KMS-11 (cell line): Measurements from ENCODE around the gene DISC1.

ENCODE experiments used
- H2AFZ ChIP-seq: fragments of 200-600 bp; sonication (generic); 2 replicates; pipeline ENCODE4 v1.6.1; 2016; ENCODE audit warnings: antibody characterized with exemption, mixed run types, low read depth
- H3K27ac ChIP-seq: fragments of 200-600 bp; sonication (generic); 2 replicates; pipeline ENCODE4 v1.6.1; 2016; ENCODE audit warnings: mild to moderate bottlenecking, mixed run types
- H3K27me3 ChIP-seq: fragments of 200-600 bp; sonication (generic); 2 replicates; pipeline ENCODE4 v1.6.1; 2017; ENCODE audit warnings: mild to moderate bottlenecking, low read depth, mixed run types, moderate library complexity; ENCODE audit not compliant: insufficient read depth
- H3K36me3 ChIP-seq: fragments of 200-600 bp; sonication (generic); 2 replicates; pipeline ENCODE4 v1.6.1; 2017; ENCODE audit warnings: mild to moderate bottlenecking, mixed run types; ENCODE audit not compliant: insufficient read depth
- H3K4me1 ChIP-seq: fragments of 200-600 bp; sonication (generic); 2 replicates; pipeline ENCODE4 v1.6.1; 2016; ENCODE audit warnings: mild to moderate bottlenecking, low read depth, mixed run types; ENCODE audit not compliant: poor library complexity, severe bottlenecking
- H3K4me2 ChIP-seq: fragments of 200-600 bp; sonication (generic); 2 replicates; pipeline ENCODE4 v1.7.0; 2016; ENCODE audit warnings: mild to moderate bottlenecking, mixed run types
- H3K4me3 ChIP-seq: fragments of 200-600 bp; sonication (generic); IDR thresholded peaks from 2 replicates; pipeline ENCODE4 v1.6.1; 2017; ENCODE audit warnings: low read depth, low read length, mixed read lengths; ENCODE audit not compliant: insufficient read depth
- H3K79me2 ChIP-seq: fragments of 200-600 bp; sonication (generic); 2 replicates; pipeline ENCODE4 v1.6.1; 2016; ENCODE audit warnings: low read depth, mixed run types; ENCODE audit not compliant: insufficient read depth
- H3K9ac ChIP-seq: fragments of 200-600 bp; sonication (generic); 2 replicates; pipeline ENCODE4 v1.6.1; 2016; ENCODE audit warnings: mild to moderate bottlenecking, mixed run types
- H4K20me1 ChIP-seq: fragments of 200-600 bp; sonication (generic); 2 replicates; pipeline ENCODE4 v1.6.1; 2016; ENCODE audit warnings: mild to moderate bottlenecking, mixed run types; ENCODE audit not compliant: insufficient read depth
- CTCF ChIP-seq: fragments of 200-600 bp; sonication (generic); conservative IDR thresholded peaks from 2 replicates; pipeline ENCODE4 v1.6.1; 2017; ENCODE audit warnings: low read depth, mild to moderate bottlenecking, antibody characterized with exemption, low read length, moderate library complexity, mixed read lengths

Gene DISC1

DNA sequence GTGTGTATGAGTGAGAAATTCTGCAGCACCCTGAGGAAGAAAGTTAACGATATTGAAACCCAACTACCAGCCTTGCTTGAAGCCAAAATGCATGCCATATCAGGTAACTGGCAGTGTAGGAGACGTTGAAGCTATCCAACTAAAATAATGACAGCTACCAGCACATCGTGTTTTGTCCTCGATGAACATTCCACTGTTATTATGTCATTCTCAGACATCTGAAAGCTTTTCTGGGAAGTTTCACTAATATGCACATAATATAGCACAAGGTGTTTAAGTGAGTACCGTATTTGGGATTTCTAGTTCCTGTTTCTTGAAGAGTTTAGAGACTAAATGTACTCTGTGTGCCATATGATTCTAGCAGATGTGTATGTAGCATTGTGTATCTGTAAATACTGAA is 173.5 kb downstream of the DISC1 start:
- no peak overlapping the region for H3K4me3 ChIP-seq
- no peaks in the 10 kb centered on the region for H3K27me3 ChIP-seq
- no peak for TF ChIP-seq CTCF
- no peak overlapping the region for H2AFZ ChIP-seq
- H4K20me1 ChIP-seq = no peaks in the 10 kb centered on the region
- H3K4me1 ChIP-seq = no peaks in the 10 kb centered on the region
- H3K9ac ChIP-seq = no peak overlapping the region
- H3K27ac ChIP-seq = no peak overlapping the region
- H3K79me2 ChIP-seq = no peaks in the 10 kb centered on the region
- H3K36me3 ChIP-seq = no peaks in the 10 kb centered on the region
- H3K4me2 ChIP-seq = no peak overlapping the region

DNA sequence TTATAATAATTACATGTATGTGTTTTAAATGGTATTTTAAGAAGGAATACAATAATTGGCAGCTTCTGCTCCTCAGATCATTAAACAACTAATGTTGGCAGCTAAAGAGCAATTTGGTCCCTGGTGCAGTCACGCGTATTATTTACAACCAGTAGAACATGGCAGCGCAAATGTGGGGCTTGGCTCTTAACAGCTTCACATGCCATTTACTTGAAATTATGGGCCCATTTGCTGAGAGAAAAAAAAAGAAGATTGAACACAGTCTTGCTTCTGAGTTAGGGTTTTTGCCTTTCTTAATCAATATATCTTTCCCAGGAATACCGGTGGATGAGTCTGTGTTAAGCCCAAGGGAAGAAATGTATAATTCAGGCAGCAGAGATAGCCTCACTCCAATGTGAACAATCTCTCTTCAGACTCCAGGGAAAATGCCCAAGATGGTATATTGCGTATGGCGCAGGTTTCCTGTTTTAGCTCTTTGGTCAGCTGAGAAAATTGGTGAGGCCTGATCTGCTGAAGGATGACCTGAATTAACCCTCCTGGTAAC is 174.5 kb downstream of the DISC1 start:
- Histone ChIP-seq H3K36me3 (no peaks in the 10 kb centered on the region), H3K4me3 (no peak overlapping the region), H2AFZ (no peak overlapping the region), H3K4me2 (no peak overlapping the region), H3K27ac (no peak overlapping the region), H3K4me1 (no peaks in the 10 kb centered on the region), H3K27me3 (no peaks in the 10 kb centered on the region), H3K9ac (no peak overlapping the region), H4K20me1 (no peaks in the 10 kb centered on the region), H3K79me2 (no peaks in the 10 kb centered on the region)
- TF ChIP-seq CTCF = no peak

DNA sequence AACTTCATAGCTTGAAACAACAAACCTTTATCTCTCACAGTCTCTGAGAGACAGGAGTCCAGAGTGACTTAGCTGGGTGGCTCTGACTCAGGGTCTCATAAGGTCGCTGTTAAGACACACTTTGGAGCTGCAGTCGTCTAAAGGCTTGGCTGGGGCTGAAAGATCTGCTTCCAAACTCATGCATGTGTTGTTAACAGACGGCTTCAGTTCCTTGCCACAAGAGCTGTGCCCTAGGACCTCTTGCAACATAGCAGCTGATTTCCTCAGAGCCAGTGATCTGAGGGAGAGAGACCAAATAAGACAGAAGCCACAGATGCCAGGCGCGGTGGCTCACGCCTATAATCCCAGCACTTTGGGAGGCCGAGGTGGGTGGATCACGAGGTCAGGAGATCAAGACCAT is 176.8 kb downstream of the DISC1 start:
- H3K4me1 ChIP-seq = no peaks in the 10 kb centered on the region
- no peaks in the 10 kb centered on the region for H3K27me3 ChIP-seq
- H3K36me3 ChIP-seq = no peaks in the 10 kb centered on the region
- H4K20me1 ChIP-seq = no peaks in the 10 kb centered on the region
- H3K27ac ChIP-seq = no peak overlapping the region
- no peak overlapping the region for H3K4me3 ChIP-seq
- H3K9ac ChIP-seq = no peak overlapping the region
- H3K4me2 ChIP-seq = no peak overlapping the region
- no peak for TF ChIP-seq CTCF
- H2AFZ ChIP-seq = no peak overlapping the region
- H3K79me2 ChIP-seq = no peaks in the 10 kb centered on the region

- Histone ChIP-seq H3K9ac (no peak overlapping the region), H3K27me3 (no peaks in the 10 kb centered on the region), H3K4me1 (no peaks in the 10 kb centered on the region), H3K27ac (no peak overlapping the region), H3K4me3 (no peak overlapping the region), H2AFZ (no peak overlapping the region), H4K20me1 (no peaks in the 10 kb centered on the region), H3K36me3 (no peaks in the 10 kb centered on the region), H3K79me2 (no peaks in the 10 kb centered on the region), H3K4me2 (no peak overlapping the region)
- TF ChIP-seq CTCF = peak; percentile 57
Measured at GRCh38 chr1:231806623-231807495, 180.3 kb downstream of the DISC1 start.
